HL-60 (cell line): Measurements from ENCODE around the gene CD1D.

Experiments
- CTCF ChIP-seq: IDR thresholded peaks from one replicate; pipeline ENCODE4 v1.5.1; 2011; ENCODE audit warnings: low read length, control low read depth, inconsistent platforms; ENCODE audit not compliant: insufficient read depth
- GABPA ChIP-seq: IDR thresholded peaks from 2 replicates; pipeline ENCODE4 v1.6.1; 2012; ENCODE audit warnings: low read depth
- POLR2AphosphoS5 ChIP-seq: IDR thresholded peaks from 2 replicates; pipeline ENCODE4 v1.6.1; 2012; ENCODE audit warnings: low read depth
- REST ChIP-seq: IDR thresholded peaks from 2 replicates; pipeline ENCODE4 v1.6.1; 2012; ENCODE audit warnings: low read depth; ENCODE audit not compliant: insufficient replicate concordance

- no peak for TF ChIP-seq REST
- TF ChIP-seq CTCF: no peak
- no peak for TF ChIP-seq POLR2AphosphoS5
- no peak for TF ChIP-seq GABPA
These were observed 19.8 kb downstream of the CD1D start for GRCh38 chr1:158200527-158200926.
